Upper lobe of left lung (tissue), 4 donors: Measurements from ENCODE around the gene KRTAP9-6.
"Not testable (repeated sequence)": the region's sequence is repeated elsewhere in the genome, so short reads cannot be mapped to it uniquely, and the experiment has no call there.

Experiments used
- POLR2A ChIP-seq, 4 donors: fragments of 450-650 bp; IDR thresholded peaks; one replicate each; pipeline ENCODE4 v1.5.1; 2016 to 2017; ENCODE audit warnings: antibody characterized with exemption in 4 of 4, mild to moderate bottlenecking in 2 of 4
- POLR2AphosphoS5 ChIP-seq, 2 donors: sonication (generic); formaldehyde crosslinking; IDR thresholded peaks; one replicate each; pipeline ENCODE4 v1.5.1; 2017; ENCODE audit warnings: antibody characterized with exemption in 2 of 2

GRCh38 chr17:41255381-41256290, 9.5 kb upstream of the KRTAP9-6 start, which contains the start of gene KRTAP9-9:
- TF ChIP-seq POLR2A, POLR2AphosphoS5 (IDR thresholded peaks at IDR 0.05): not testable (repeated sequence)
